ENCODE measurements around the gene PACRG.

PACRG gene

DNA sequence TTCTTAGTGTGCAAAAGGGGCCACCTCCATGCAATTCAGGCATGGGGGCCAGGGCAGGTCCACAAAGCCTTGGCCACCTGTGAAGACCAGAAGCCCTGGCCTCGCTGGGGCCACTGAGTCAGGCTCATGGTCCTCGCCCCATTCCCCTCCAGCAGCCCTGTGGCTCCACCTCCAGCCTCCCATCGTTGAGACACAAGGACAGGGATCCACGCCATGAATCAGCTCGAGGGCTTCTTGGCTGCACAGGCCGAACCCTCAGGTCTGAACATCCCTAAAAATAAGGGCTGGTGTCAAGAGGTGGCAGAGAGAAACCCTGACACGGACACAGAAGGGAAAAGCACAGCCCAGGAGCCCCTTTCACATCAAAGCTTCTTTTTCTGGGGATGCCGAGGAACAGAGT, 618.2 kb downstream of the PACRG start:
- 90% methylated on average over 8 of the region's 8 CpGs for WGBS
- Histone ChIP-seq H3K4me3 (ENCODE audit: insufficient read depth in 1 of 2, low read depth in 1 of 2, low read length in 2 of 2) (no peak overlapping the region), H4K91ac (ENCODE audit: low read length) (peak overlapping the region; percentile 11), H3K4me1 (ENCODE audit: control insufficient read depth, insufficient read depth, low read depth, low read length) (peaks cover 6% of the 10 kb centered on the region), H3K27me3 (ENCODE audit: control insufficient read depth in 1 of 2, insufficient read depth in 1 of 2, low read length in 2 of 2) (no peaks in the 10 kb centered on the region), H2BK120ac (ENCODE audit: low read depth, low read length) (no peak overlapping the region), H3K4me2 (ENCODE audit: low read length, poor library complexity, severe bottlenecking) (no peak overlapping the region), H3K9me3 (ENCODE audit: control insufficient read depth, low read length) (no peaks in the 10 kb centered on the region), H3K23ac (ENCODE audit: low read length in 2 of 2) (no peak overlapping the region), H2AK5ac (ENCODE audit: low read length, severe bottlenecking) (no peak overlapping the region), H2BK5ac (ENCODE audit: low read depth, low read length, poor library complexity, severe bottlenecking) (no peak overlapping the region), H2AFZ (ENCODE audit: low read depth, low read length) (no peak overlapping the region), H3K4ac (ENCODE audit: low read depth in 1 of 2, low read length in 2 of 2) (no peak overlapping the region), H3K79me1 (replicated peaks; ENCODE audit: low read length, poor library complexity, severe bottlenecking) (no peaks in the 10 kb centered on the region), H4K8ac (ENCODE audit: low read length) (no peak overlapping the region), H3K14ac (ENCODE audit: low read length in 2 of 2) (no peak overlapping the region), H3K9ac (ENCODE audit: low read length) (no peak overlapping the region), H3K18ac (ENCODE audit: low read depth in 1 of 2, low read length in 2 of 2) (no peak overlapping the region), H2BK12ac (ENCODE audit: low read length in 2 of 2) (no peak overlapping the region), H3K27ac (ENCODE audit: low read length, poor library complexity, severe bottlenecking) (no peak overlapping the region), H2BK15ac (ENCODE audit: low read depth, poor library complexity, severe bottlenecking) (no peak overlapping the region), H3K36me3 (ENCODE audit: control insufficient read depth in 1 of 2, insufficient read depth in 2 of 2, low read depth in 1 of 2, low read length in 2 of 2) (no peaks in the 10 kb centered on the region)
- DNase-seq, result no peak

DNA sequence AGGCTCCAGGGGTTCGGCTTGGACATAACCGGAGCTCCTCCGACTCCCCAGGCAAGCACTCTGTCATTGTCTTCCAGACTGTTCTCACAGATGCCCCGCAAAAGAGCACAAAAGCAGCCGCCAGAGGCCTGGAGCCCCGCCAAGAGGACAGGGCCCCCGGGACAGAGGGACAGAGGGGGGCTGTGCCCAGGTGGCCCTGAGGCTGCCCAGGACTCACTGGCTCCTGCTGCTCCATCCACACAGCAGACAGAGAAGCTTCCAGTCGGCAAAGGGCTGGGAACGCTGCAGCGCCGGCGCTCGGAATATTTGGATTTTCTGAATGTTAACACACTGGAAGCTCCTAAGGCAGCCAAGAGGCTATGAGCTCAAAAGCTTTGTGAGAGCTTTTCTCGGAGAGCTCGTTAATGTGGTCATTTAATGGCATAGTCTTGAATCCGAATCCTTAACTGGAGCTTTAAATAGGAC, 618.8 kb downstream of the PACRG start:
- Histone ChIP-seq H2BK12ac (ENCODE audit: low read length in 2 of 2) (no peak overlapping the region), H3K4me3 (ENCODE audit: insufficient read depth in 1 of 2, low read depth in 1 of 2, low read length in 2 of 2) (no peak overlapping the region), H3K4me2 (ENCODE audit: low read length, poor library complexity, severe bottlenecking) (no peak overlapping the region), H4K91ac (ENCODE audit: low read length) (no peak overlapping the region), H3K27ac (ENCODE audit: low read length, poor library complexity, severe bottlenecking) (no peak overlapping the region), H3K18ac (ENCODE audit: low read depth in 1 of 2, low read length in 2 of 2) (no peak overlapping the region), H2AK5ac (ENCODE audit: low read length, severe bottlenecking) (no peak overlapping the region), H3K9me3 (ENCODE audit: control insufficient read depth, low read length) (no peaks in the 10 kb centered on the region), H2BK120ac (ENCODE audit: low read depth, low read length) (no peak overlapping the region), H3K4me1 (ENCODE audit: control insufficient read depth, insufficient read depth, low read depth, low read length) (peaks cover 6% of the 10 kb centered on the region), H4K8ac (ENCODE audit: low read length) (no peak overlapping the region), H3K36me3 (ENCODE audit: control insufficient read depth in 1 of 2, insufficient read depth in 2 of 2, low read depth in 1 of 2, low read length in 2 of 2) (no peaks in the 10 kb centered on the region), H2AFZ (ENCODE audit: low read depth, low read length) (no peak overlapping the region), H3K27me3 (ENCODE audit: control insufficient read depth in 1 of 2, insufficient read depth in 1 of 2, low read length in 2 of 2) (no peaks in the 10 kb centered on the region), H3K9ac (ENCODE audit: low read length) (no peak overlapping the region), H3K79me1 (replicated peaks; ENCODE audit: low read length, poor library complexity, severe bottlenecking) (no peaks in the 10 kb centered on the region), H2BK15ac (ENCODE audit: low read depth, poor library complexity, severe bottlenecking) (no peak overlapping the region), H2BK5ac (ENCODE audit: low read depth, low read length, poor library complexity, severe bottlenecking) (no peak overlapping the region), H3K4ac (ENCODE audit: low read depth in 1 of 2, low read length in 2 of 2) (no peak overlapping the region), H3K23ac (ENCODE audit: low read length in 2 of 2) (no peak overlapping the region), H3K14ac (ENCODE audit: low read length in 2 of 2) (no peak overlapping the region)
- DNase-seq, result no peak
- 88% methylated on average over 16 of the region's 16 CpGs for WGBS

- Histone ChIP-seq H3K27ac (ENCODE audit: low read length, poor library complexity, severe bottlenecking) (no peak overlapping the region), H2BK15ac (ENCODE audit: low read depth, poor library complexity, severe bottlenecking) (no peak overlapping the region), H3K4me2 (ENCODE audit: low read length, poor library complexity, severe bottlenecking) (no peak overlapping the region), H3K4me1 (ENCODE audit: control insufficient read depth, insufficient read depth, low read depth, low read length) (peaks cover 6% of the 10 kb centered on the region), H4K8ac (ENCODE audit: low read length) (no peak overlapping the region), H2BK12ac (ENCODE audit: low read length in 2 of 2) (peak overlapping the region in 1 of 2 experiments; percentile 1), H4K91ac (ENCODE audit: low read length) (no peak overlapping the region), H3K79me1 (replicated peaks; ENCODE audit: low read length, poor library complexity, severe bottlenecking) (no peaks in the 10 kb centered on the region), H3K18ac (ENCODE audit: low read depth in 1 of 2, low read length in 2 of 2) (no peak overlapping the region), H3K4me3 (ENCODE audit: insufficient read depth in 1 of 2, low read depth in 1 of 2, low read length in 2 of 2) (peak overlapping the region in 1 of 2 experiments; percentile 3), H2AFZ (ENCODE audit: low read depth, low read length) (no peak overlapping the region), H2AK5ac (ENCODE audit: low read length, severe bottlenecking) (no peak overlapping the region), H3K27me3 (ENCODE audit: control insufficient read depth in 1 of 2, insufficient read depth in 1 of 2, low read length in 2 of 2) (no peaks in the 10 kb centered on the region), H2BK5ac (ENCODE audit: low read depth, low read length, poor library complexity, severe bottlenecking) (no peak overlapping the region), H3K4ac (ENCODE audit: low read depth in 1 of 2, low read length in 2 of 2) (no peak overlapping the region), H3K23ac (ENCODE audit: low read length in 2 of 2) (no peak overlapping the region), H3K14ac (ENCODE audit: low read length in 2 of 2) (peak overlapping the region in 1 of 2 experiments; percentile 62), H3K36me3 (ENCODE audit: control insufficient read depth in 1 of 2, insufficient read depth in 2 of 2, low read depth in 1 of 2, low read length in 2 of 2) (no peaks in the 10 kb centered on the region), H3K9me3 (ENCODE audit: control insufficient read depth, low read length) (no peaks in the 10 kb centered on the region), H3K9ac (ENCODE audit: low read length) (no peak overlapping the region), H2BK120ac (ENCODE audit: low read depth, low read length) (no peak overlapping the region)
- DNase-seq, result no peak
- WGBS, result 69% methylated on average over 12 of the region's 12 CpGs
Observed at GRCh38 chr6:163347021-163347446, 619.3 kb downstream of the PACRG start.

DNA sequence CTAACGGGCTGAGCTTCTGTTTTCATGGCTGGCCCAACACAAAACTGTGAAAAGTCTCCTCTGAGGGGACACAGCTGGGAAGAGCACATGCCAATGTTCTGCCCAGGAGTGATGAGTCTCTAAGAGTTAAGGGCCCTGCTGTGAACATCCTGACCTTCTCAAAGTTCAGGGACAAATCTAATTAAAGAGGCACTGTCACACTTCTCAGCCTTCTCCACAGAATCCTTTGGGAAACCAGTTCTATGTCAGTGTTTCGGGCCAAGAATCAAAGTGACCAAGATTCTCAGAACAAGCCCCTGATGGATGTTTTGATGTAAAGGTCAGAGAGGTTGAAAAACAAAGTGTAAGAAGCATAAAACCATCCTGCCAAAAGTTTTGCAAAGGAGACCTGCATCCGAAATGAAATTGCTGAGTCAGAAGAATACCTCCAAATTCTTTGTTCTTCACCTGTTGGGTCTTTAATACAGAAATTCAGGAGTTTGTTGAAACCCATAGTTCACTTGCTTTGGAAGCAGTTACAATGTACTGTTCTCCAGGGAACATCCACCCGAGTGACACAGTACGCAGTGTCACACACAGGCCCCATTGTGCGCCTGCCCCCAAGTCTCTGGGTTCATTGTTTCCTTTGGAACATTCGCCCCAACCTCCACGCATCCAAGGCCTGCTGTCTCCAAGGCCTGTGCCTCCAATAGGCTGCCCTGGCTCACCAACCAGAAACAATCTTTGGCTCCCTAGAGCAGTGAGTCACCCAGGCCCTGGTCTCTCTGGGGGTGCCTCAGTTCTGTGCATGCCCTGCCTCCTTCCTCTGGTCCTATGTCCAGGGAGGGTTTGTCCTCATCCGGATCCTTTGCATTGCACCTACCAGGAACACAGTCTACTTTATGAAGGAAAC, 621.3 kb downstream of the PACRG start:
- Histone ChIP-seq H2AK5ac (ENCODE audit: low read length, severe bottlenecking) (no peak overlapping the region), H4K8ac (ENCODE audit: low read length) (no peak overlapping the region), H3K4me2 (ENCODE audit: low read length, poor library complexity, severe bottlenecking) (no peak overlapping the region), H2BK5ac (ENCODE audit: low read depth, low read length, poor library complexity, severe bottlenecking) (no peak overlapping the region), H3K4me1 (ENCODE audit: control insufficient read depth, insufficient read depth, low read depth, low read length) (peaks cover 6% of the 10 kb centered on the region), H3K9me3 (ENCODE audit: control insufficient read depth, low read length) (no peaks in the 10 kb centered on the region), H2AFZ (ENCODE audit: low read depth, low read length) (no peak overlapping the region), H3K14ac (ENCODE audit: low read length in 2 of 2) (peak overlapping the region in 1 of 2 experiments; percentile 76), H2BK120ac (ENCODE audit: low read depth, low read length) (no peak overlapping the region), H3K27ac (ENCODE audit: low read length, poor library complexity, severe bottlenecking) (no peak overlapping the region), H3K36me3 (ENCODE audit: control insufficient read depth in 1 of 2, insufficient read depth in 2 of 2, low read depth in 1 of 2, low read length in 2 of 2) (no peaks in the 10 kb centered on the region), H3K79me1 (replicated peaks; ENCODE audit: low read length, poor library complexity, severe bottlenecking) (no peaks in the 10 kb centered on the region), H3K9ac (ENCODE audit: low read length) (no peak overlapping the region), H3K23ac (ENCODE audit: low read length in 2 of 2) (no peak overlapping the region), H2BK12ac (ENCODE audit: low read length in 2 of 2) (no peak overlapping the region), H3K4me3 (ENCODE audit: insufficient read depth in 1 of 2, low read depth in 1 of 2, low read length in 2 of 2) (no peak overlapping the region), H3K27me3 (ENCODE audit: control insufficient read depth in 1 of 2, insufficient read depth in 1 of 2, low read length in 2 of 2) (no peaks in the 10 kb centered on the region), H4K91ac (ENCODE audit: low read length) (no peak overlapping the region), H3K18ac (ENCODE audit: low read depth in 1 of 2, low read length in 2 of 2) (no peak overlapping the region), H3K4ac (ENCODE audit: low read depth in 1 of 2, low read length in 2 of 2) (no peak overlapping the region), H2BK15ac (ENCODE audit: low read depth, poor library complexity, severe bottlenecking) (no peak overlapping the region)
- WGBS, result 87% methylated on average over 9 of the region's 9 CpGs
- DNase-seq, result no peak
